Fibroblast of skin of left quadriceps (primary cell): ENCODE data around the gene PPIP5K1.
"Not testable (repeated sequence)": the region's sequence is repeated elsewhere in the genome, so short reads cannot be mapped to it uniquely, and the experiment has no call there.

Source experiments
- DNase-seq, 2 experiments: peaks; one replicate each; pipeline ENCODE4 v3.0.0-alpha.2; 2013; ENCODE audit warnings: low read depth in 2 of 2

The PPIP5K1 gene

DNA sequence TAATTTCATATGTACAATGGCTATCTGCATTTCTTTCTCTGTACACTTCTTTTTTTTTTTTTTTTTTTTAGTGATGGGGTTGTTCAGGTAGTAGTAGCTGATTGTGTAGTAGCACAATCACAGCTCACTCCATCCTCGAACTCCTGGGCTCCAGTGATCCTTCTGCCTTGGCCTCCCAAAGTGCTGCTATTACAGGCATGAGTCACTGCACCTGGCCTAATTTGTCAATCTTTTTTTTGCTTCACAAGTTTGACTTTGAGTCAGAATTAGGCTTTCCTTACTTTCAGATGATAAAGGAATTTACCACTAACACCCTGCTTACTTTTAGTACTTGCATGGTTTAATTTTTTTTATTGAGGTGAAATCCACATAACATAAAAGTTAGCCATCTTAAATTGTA lies 44.6 kb downstream of the PPIP5K1 start:
- no peak for DNase-seq

DNA sequence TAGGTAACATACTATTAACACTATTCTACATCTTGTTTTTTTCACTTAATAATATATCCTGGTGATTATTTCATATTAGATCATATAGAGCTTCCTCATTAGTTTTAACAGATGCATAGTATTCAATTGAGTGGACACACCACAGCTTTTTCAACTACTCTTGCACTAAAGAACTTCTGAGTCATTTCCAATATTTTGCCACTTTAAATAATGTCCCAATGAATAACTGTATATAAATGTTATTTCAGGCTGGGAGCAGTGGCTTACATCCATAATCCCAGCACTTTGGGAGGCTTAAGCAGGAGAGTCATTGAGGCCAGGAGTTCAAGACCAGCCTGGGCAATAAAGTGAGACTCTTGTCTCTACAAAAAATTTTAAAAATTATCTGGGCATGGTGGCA lies 45.7 kb downstream of the PPIP5K1 start:
- DNase-seq, result no peak

DNA sequence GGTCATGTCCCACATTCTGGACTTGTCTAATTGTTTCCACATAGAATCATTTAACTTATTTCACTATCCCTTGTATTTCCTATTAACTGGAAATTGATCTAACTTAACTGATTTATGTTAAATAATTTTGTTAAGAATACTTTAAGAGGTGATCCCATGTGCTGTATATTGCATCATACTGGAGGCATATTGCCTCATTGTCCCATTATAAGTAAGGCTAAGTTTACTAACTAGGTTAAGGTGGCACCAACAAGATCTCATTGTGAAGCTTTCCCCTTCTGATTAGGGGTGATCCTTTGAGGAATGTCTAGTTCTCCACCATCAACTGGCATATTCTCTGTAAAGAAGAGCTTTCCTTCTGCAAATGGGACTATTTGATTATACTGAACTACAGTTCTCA lies 48.2 kb downstream of the PPIP5K1 start:
- DNase-seq, result no peak

DNA sequence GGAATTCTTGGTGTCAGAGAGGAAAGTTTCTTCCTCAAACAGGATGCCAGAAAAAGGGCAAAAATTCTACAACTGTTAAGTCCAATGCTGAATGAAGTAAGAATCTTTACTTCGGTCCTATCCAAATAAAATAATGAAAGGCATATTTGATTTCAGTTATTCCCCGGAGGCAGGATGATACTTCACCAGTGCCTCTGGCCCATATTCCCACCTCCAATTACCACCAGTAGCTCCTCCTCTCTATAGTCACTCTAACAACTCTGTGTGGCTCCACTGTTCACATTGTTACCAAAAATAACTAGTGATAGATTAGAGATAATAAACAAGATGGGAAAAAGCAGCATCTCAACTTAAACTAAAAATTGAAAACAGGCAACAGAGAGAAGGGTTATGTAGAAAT lies 51.9 kb downstream of the PPIP5K1 start:
- no peak for DNase-seq

DNA sequence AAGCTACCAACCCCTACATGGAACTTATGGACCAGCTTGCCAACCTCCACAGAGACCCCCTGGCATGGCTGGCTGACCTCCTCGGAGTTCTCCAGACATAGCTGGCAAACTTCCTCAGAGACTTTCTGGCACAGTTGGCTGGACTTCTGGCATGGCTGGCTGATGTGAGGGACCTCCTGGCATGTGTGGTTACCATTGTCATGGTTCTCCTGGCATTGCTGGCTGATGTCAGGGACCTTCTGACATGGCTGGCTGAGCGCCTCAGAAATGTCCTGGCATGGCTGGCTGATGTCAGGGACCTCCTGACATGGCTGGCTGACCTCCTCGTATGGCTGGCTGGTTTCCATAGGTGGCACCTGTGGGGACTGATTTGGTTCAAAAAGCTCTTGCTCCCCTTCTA lies 55.1 kb downstream of the PPIP5K1 start:
- no peak for DNase-seq

DNA sequence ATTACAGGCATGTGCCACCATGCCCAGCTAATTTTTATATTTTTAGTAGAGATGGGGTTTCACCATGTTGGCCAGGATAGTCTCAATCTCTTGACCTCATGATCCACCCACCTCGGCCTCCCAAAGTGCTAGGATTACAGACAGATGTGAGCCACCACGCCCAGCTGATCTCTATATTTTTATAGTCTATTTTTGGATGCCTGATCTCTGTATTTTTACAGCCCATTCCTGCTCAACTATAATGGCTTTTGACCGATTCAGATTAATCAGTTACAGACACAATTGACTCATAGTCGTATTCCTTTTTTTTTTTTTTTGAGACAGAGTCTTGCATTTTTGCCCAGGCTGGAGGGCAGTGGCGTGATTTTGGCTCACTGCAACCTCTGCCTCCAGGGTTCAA lies 57.2 kb downstream of the PPIP5K1 start:
- not testable (repeated sequence) for DNase-seq

DNA sequence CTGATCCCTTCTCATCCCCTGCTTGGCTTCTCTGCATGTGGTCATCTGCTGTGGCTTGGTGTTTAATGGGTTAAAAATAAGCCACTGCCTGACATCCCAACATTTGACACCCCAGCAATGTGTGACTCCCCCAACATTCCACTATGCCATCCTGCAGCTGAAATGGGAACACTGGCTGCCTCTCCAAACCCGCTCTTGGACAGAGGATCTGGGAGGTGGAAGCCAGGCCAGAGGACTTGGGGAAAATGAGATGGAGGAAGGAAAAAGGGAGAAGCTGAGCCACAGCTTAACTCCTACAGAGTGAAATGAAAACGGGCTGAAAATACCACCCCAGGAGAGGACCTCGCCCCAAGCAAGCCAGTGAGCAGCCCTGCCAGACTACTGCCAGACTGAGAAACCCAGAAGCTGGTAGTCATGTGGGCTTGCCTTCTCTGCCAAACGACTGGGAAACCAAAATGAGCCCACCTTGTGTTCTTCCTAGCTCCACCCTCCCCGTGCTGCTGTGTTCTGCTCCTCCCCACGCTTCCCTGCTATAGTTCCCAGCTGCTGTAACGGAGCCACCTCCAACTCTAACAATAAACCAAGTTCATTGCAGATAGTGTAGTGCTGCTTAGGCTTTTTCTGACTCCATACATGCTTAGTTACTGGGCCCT lies 58.9 kb downstream of the PPIP5K1 start:
- no peak for DNase-seq

DNA sequence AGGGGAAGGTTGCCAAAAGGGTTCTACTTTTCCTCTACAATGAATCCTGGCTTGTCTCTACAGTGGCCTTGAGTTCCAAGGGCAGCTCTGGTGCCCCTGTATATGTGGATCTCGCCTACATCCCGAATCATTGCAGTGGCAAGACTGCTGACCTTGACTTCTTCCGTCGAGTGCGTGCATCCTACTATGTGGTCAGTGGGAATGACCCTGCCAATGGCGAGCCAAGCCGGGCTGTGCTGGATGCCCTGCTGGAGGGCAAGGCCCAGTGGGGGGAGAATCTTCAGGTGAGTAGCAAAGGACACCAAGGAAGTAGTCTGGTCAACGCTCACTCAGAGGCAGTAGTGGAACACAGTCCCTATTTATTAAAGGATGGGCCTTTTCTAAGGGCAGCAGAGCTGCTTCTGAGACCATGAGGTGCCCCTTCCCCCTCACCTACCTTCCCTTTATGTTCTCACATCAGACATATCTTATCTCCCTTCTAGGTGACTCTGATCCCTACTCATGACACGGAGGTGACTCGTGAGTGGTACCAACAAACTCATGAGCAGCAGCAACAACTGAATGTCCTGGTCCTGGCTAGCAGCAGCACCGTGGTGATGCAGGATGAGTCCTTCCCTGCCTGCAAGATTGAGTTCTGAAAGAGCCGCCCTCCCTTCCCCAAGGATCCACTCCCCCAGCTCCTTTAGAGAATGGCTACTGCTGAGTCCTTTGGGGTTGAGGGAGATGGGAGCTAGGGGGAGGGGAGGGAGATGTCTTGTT lies 60.2 kb downstream of the PPIP5K1 start:
- no peak for DNase-seq

DNA sequence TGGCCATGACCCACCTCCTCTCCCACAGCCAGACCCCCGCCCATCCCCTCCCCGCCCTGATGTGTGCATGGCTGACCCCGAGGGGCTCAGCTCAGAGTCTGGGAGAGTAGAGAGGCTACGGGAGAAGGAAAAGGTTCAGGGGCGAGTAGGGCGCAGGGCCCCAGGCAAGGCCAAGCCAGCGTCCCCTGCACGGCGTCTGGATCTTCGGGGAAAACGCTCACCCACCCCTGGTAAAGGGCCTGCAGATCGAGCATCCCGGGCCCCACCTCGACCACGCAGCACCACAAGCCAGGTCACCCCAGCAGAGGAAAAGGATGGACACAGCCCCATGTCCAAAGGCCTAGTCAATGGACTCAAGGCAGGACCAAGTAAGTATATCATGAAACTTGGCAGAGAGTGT lies 60.9 kb downstream of the PPIP5K1 start:
- DNase-seq, result no peak

DNA sequence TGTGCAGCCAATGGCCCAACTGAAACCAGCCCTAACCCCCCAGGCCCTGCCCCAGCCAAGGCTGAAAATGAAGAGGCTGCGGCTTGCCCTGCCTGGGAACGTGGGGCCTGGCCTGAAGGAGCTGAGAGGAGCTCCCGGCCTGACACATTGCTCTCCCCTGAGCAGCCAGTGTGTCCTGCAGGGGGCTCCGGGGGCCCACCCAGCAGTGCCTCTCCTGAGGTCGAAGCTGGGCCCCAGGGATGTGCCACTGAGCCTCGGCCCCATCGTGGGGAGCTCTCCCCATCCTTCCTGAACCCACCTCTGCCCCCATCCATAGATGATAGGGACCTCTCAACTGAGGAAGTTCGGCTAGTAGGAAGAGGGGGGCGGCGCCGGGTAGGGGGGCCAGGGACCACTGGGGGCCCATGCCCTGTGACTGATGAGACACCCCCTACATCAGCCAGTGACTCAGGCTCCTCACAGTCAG lies 61.4 kb downstream of the PPIP5K1 start:
- DNase-seq, result no peak

DNA sequence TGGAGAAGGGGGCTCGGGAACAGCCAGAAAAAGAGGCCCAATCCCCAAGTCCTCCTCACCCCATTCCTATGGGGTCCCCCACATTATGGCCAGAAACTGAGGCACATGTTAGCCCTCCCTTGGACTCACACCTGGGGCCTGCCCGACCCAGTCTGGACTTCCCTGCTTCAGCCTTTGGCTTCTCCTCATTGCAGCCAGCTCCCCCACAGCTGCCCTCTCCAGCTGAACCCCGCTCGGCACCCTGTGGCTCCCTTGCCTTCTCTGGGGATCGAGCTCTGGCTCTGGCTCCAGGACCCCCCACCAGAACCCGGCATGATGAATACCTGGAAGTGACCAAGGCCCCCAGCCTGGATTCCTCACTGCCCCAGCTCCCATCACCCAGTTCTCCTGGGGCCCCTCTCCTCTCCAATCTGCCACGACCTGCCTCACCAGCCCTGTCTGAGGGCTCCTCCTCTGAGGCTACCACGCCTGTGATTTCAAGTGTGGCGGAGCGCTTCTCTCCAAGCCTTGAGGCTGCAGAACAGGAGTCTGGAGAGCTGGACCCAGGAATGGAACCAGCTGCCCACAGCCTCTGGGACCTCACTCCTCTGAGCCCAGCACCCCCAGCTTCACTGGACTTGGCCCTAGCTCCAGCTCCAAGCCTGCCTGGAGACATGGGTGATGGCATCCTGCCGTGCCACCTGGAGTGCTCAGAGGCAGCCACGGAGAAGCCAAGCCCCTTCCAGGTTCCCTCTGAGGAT lies 62.0 kb downstream of the PPIP5K1 start:
- no peak for DNase-seq

DNA sequence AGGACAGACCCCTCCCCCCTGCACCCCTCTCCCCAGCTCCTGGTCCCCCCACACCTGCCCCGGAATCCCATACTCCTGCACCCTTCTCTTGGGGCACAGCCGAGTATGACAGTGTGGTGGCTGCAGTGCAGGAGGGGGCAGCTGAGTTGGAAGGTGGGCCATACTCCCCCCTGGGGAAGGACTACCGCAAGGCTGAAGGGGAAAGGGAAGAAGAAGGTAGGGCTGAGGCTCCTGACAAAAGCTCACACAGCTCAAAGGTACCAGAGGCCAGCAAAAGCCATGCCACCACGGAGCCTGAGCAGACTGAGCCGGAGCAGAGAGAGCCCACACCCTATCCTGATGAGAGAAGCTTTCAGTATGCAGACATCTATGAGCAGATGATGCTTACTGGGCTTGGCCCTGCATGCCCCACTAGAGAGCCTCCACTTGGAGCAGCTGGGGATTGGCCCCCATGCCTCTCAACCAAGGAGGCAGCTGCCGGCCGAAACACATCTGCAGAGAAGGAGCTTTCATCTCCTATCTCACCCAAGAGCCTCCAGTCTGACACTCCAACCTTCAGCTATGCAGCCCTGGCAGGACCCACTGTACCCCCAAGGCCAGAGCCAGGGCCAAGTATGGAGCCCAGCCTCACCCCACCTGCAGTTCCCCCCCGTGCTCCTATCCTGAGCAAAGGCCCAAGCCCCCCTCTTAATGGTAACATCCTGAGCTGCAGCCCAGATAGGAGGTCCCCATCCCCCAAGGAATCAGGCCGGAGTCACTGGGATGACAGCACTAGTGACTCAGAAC lies 62.8 kb downstream of the PPIP5K1 start:
- DNase-seq, result no peak

DNA sequence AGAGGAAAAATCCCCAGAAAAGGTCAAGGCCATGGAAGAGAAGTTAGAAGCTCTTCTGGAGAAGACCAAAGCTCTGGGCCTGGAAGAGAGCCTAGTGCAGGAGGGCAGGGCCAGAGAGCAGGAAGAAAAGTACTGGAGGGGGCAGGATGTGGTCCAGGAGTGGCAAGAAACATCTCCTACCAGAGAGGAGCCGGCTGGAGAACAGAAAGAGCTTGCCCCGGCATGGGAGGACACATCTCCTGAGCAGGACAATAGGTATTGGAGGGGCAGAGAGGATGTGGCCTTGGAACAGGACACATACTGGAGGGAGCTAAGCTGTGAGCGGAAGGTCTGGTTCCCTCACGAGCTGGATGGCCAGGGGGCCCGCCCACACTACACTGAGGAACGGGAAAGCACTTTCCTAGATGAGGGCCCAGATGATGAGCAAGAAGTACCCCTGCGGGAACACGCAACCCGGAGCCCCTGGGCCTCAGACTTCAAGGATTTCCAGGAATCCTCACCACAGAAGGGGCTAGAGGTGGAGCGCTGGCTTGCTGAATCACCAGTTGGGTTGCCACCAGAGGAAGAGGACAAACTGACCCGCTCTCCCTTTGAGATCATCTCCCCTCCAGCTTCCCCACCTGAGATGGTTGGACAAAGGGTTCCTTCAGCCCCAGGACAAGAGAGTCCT lies 63.6 kb downstream of the PPIP5K1 start:
- no peak for DNase-seq

DNA sequence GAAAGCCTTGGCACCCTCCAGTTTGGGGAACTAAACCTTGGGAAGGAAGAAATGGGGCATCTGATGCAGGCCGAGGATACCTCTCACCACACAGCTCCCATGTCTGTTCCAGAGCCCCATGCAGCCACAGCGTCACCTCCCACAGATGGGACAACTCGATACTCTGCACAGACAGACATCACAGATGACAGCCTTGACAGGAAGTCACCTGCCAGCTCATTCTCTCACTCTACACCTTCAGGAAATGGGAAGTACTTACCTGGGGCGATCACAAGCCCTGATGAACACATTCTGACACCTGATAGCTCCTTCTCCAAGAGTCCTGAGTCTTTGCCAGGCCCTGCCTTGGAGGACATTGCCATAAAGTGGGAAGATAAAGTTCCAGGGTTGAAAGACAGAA lies 64.9 kb downstream of the PPIP5K1 start:
- DNase-seq, result no peak

DNA sequence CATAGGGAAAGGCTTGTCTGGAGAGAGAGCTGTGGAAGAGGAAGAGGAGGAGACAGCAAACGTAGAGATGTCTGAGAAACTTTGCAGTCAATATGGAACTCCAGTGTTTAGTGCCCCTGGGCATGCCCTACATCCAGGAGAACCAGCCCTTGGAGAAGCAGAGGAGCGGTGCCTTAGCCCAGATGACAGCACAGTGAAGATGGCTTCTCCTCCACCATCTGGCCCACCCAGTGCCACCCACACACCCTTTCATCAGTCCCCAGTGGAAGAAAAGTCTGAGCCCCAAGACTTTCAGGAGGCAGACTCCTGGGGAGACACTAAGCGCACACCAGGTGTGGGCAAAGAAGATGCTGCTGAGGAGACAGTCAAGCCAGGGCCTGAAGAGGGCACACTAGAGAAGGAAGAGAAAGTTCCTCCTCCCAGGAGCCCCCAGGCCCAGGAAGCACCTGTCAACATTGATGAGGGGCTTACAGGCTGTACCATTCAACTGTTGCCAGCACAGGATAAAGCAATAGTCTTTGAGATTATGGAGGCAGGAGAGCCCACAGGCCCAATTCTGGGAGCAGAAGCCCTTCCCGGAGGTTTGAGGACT lies 65.7 kb downstream of the PPIP5K1 start:
- DNase-seq, result no peak

DNA sequence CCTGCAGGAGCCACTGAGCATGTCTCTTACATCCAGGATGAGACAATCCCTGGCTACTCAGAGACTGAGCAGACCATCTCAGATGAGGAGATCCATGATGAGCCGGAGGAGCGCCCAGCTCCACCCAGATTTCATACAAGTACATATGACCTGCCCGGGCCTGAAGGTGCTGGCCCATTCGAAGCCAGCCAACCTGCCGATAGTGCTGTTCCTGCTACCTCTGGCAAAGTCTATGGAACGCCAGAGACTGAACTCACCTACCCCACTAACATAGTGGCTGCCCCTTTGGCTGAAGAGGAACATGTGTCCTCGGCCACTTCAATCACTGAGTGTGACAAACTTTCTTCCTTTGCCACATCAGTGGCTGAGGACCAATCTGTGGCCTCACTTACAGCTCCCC lies 66.4 kb downstream of the PPIP5K1 start:
- DNase-seq, result no peak

DNA sequence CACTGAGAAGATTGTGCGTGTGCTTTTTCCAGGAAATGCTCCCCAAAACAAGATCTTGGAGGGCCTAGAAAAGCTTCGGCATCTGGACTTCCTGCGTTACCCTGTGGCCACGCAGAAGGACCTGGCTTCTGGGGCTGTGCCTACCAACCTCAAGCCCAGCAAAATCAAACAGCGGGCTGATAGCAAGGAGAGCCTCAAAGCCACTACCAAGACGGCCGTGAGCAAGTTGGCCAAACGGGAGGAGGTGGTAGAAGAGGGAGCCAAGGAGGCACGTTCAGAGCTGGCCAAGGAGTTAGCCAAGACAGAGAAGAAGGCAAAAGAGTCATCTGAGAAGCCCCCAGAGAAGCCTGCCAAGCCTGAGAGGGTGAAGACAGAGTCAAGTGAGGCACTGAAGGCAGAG lies 67.8 kb downstream of the PPIP5K1 start:
- DNase-seq, result no peak

DNA sequence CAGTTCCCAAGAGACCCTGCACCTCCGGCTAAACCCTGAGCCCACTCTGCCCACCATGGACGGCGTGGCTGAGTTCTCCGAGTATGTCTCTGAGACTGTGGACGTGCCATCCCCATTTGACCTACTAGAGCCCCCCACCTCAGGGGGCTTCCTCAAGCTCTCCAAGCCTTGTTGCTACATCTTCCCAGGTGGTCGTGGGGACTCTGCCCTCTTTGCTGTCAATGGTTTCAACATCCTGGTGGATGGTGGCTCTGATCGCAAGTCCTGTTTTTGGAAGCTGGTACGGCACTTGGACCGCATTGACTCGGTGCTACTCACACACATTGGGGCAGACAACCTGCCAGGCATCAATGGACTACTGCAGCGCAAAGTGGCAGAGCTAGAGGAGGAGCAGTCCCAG lies 68.6 kb downstream of the PPIP5K1 start:
- no peak for DNase-seq

DNA sequence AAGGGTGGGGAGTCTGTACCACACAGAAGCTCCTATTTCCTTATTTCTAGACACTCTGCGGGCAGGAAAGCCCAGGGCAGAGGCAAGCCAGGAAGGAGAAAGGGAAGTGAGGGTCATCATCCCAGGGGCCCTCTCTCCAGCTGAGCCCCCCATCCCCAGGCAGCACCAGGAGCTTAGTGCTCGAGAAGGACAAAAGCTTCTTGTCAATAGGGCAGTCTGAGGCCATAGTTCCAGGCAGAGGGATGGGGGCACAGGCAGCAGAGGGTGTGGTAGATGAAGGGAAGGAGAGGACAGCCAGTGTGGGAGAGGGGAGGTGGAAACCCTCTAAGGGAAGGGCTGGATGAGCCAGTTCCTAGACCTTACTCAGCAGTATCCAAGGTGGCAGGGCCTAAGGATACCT lies 69.9 kb downstream of the PPIP5K1 start:
- no peak for DNase-seq

DNA sequence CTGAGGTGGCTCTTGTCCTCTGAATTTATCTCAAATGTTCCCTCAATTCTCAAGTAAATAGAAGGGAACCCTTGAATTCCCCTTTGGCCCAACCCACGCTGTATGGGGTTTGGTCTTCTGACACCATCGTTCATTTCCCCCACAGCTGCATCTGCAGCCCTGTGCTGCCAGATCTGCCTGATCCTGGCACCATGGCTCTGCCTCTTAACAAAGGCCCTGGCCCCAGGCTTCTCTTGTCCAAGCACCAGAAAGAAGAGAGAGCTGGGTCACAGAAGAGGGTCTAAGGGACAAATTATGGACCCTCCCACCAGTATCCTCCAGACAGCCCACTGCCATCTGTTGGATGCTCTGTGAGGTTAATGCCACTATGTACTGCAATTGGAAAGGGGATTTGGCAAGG lies 70.8 kb downstream of the PPIP5K1 start:
- no peak for DNase-seq

DNA sequence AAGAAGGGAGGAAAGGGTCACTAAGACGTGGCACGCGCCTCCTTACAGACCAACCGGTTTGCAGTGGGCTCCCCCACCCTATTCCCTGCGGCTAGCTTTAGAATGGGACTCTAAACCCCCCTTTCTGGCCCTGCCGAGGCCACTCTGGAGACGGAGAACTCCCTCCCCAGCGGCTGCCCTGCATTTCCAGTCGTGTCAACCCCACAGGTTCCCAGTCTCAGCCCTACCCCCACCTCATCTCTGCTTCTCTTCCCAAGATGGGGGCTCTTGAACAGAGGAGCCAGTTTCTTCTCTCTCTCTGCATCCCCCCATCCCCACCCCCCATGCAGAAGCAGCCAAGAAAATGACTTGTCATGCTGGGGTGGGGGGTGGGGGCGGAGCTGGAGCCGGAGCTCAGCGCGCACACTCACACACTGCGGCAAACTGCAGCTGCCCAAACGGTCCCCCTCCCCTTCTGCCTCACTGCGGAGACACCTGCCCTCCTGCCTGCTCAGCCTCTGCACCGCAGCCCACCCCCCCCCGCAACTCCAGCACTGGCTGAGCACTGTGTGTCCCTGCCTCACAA lies 71.7 kb downstream of the PPIP5K1 start:
- DNase-seq, result peak in 1 of 2 experiments; percentile 27
